ENCODE measurements around the gene ZNRF3.
"Not testable (repeated sequence)": the region's sequence is repeated elsewhere in the genome, so short reads cannot be mapped to it uniquely, and the experiment has no call there.

Gene ZNRF3

DNA sequence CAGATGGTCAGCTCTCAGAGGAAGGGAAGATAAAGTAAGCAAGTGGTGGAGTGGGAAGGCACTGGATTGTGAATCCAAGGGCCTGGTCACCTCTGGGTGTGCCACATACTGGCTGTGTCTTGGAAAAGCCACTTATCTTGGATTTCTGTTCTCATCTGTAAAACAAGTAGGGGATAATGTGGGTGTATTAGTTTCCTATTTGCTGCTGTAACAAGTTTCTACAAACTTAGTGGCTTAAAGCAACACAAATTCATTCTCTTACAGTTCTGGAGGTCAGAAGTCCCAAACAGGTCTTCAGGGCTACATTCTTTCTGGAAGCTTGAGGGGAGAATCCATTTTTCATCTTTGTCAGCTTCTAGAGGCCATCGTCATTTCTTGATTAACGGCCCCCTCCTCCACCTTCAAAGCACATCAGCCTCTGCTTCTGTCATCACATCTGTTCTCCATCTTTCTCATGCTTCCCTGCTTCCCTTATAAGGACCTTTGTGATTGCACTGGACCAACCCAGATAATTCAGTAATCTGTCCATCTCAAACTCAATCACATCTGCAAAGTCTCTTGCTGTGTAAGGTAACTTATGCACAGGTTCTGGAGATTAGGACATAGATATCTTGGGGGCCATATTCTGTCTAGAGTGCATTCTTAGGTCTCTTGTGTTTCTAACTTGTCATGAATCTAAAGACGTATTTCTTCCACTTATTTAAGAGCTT, 102.4 kb downstream of the ZNRF3 start:
- no peak for DNase-seq (ENCODE audit: low read depth)

DNA sequence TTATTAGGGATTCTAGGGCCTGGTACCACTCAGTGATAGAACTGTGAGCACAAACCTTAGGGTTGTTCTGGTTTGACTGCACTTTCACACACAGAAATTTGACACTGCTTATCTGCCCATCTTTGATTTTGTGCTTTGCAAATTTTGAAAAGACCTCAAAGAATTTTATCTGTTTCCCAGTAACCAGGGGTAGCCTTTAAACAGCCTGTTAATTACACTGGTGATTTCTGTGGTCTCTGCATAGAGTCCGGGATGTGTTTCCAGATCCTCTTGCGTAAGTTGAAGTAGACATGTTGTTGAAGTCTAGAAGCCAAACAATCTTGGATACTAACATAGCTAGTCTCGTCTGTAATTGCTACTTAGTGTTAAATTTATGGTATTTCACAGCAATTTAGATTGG, 103.0 kb downstream of the ZNRF3 start:
- no peak for DNase-seq (ENCODE audit: low read depth)

DNA sequence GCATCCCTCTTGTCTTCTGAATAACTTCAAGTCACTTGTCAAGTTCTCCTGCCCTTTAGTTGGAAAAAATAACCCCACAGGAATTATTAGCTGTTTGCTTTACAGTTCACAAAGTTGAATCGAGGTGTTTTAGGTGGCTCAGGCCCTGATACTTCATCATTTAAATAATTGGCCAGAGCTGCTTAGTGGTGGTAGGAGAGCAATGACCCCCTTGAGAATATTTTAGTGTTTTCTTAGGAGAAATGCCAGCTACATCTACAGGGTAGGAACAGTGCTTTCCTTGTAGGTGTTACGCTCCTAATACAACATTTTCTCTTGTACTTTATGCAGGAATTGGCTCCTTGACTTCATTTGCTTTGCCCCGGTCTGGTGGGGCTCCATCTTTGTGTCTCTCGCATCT, 105.1 kb downstream of the ZNRF3 start:
- no peak for DNase-seq (ENCODE audit: low read depth)

DNA sequence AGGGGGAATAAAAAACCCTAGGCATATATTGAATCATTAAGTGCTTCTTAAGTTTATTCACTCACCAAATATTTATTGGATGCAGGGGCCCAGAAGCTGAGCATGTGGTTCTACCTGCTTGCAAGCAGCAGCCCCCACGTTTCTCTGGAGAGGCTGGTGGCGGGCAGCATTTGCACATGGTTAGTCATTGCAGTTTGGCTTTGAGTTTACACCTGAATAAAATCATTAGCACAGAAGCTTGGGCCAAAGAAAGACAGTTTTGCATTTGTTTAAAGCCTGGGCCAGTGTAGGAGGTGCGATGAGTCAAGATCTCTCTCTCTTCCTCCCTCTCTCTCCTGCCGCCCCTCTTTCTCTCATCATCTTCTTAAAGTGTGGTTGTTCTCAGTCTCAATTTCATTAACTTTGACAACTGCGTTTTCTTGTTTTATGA, 105.7 kb downstream of the ZNRF3 start:
- no peak for DNase-seq (ENCODE audit: low read depth)

DNA sequence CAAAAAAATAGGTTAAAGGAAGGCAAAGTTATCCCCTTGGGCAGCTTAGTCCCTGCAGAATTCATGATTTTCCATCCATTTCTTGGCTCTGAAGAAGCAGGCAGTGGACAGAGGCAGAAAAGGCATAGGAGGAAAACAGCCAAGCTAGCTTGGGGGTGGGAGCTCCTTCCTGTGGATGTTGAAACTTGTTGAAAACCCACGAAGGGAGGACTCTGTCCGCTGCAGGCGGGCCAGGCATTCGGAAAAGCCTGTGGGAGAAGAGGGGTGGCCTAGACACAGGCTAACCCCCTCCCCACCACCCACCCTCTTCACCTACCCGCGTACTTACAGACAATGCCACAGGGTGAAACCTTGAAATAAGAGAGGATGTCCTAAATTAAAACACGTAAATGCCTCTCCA, 106.1 kb downstream of the ZNRF3 start:
- DNase-seq (ENCODE audit: low read depth): no peak

DNA sequence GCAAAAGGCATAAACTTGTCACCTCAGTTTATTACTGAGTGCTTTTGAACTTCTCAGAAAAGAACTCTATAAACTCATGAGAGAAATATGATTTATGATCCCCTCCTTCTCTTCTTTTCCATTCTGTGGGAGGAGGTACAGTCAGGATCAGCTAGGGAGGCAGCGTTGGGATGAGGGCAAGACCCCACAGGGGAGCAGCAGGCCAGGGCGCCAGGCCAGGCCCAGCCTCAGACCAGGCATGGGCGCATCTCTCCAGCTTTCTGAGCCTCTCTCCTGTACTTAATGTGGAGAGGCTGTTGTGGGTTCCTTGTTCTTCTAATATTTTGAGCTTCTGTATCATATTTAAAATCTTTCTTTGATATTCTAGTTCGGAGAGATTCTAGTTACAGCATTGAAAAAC, 106.5 kb downstream of the ZNRF3 start:
- DNase-seq (ENCODE audit: low read depth): no peak

DNA sequence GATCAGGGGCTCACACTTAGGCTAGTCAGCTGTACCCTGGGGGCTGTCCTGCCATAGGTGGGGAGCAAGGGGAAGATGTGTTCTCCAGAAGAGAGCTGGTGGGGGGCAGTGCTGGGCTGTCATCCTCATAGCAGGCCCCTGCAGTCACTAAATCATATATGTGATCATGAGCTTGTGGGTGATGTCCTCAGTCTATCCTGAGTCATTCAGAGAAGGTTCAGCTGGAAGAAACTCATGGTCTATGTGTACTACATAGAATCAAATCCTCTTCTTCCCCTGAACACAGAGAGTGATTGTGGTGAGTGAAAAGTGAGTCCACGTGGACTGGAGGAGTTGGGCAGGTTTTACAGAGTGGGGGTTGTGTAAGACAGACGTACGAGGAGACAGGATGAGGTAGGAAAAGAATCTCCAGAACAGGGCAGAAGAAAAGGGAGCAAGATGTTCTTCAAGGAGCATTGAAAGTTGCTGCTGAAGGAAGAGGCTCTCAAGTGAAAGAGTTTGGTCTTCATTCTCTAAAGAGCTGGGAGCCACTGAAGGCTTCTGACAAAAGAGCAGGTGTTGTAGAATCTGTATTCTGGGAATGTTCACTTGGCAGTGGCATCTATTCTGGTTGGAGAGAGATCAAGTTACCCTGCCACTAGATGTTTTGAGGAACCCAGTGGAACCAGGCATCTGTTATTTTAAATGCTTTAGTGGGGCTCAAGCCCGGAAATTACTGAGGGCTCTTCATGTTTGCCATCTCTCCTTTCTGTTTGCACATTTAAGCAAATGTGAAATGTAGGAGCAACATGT, 109.4 kb downstream of the ZNRF3 start:
- DNase-seq (ENCODE audit: low read depth): no peak

DNA sequence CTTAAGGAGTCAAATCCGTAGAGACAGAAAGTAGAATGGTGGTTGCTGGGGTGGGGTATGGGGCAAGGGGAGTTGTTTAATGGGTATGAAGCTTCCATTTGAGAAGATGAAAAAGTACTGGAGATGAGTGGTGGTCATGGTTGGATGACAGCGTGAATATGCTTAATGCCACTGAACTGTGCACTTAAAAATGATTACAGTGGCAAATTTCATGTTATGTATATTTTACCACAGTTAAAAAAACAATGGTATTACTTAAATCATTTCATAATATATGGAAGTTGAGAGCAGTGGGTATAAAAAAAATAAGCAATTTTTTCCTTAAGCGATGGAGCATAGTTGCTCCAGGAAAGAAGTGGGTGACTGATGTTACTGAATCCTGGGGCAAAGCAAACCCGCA, 111.2 kb downstream of the ZNRF3 start:
- no peak for DNase-seq (ENCODE audit: low read depth)

DNA sequence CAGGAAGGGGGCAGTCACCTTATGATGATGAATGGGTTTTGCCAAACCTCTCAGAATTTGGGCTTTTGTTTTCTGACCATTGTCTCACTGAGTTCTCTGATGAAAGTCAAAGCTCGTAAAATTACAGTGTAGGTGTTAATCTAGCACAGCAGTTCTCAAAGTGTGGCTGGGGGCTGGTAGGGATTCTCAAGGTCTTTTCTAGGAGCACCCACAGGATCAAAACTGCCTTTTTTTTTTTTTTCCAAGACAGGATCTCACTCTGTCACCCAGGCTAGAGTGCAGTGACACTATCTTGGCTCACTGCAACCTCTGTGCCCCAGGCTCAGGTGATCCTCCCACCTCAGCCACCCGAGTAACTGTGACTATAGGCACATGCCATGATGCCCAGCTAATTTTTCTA, 112.2 kb downstream of the ZNRF3 start:
- DNase-seq (ENCODE audit: low read depth): no peak

DNA sequence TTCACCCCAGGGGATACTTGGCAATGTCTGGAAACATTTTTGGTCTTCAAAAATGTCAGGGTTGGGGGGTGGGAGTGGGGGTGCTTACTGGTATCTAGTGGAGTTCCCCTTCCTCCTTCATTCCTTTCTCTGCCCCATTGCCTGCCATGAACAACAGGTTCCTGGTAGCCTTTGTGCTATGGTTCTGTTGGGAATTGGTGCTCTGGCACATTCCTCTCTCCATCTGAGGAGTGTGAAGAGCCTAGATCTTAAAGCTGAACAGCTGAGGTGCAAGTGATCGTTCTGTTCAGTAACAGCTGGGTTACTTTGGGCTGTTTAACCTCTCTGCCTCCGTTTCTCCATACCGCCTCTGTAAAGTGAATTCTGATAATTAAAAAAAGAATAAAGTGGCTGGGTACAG, 114.0 kb downstream of the ZNRF3 start:
- DNase-seq (ENCODE audit: low read depth): no peak

DNA sequence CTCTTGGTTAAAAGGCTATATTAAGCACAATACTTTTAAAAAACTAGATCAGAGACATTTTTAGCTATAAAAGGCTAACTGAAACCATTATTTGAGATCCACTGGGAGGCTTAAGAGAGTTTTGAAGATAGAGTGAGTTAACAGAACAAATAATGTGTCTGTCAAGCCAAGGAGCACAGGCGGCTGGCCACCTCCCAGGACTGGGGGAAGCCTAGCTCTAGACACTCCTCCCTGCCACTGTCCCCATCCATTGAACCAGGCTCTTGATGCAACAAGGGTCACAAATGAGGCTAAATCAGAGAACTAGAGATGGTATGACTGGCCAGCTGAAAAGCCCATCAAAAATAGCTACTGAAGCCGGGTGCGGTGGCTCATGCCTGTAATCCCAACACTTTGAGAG, 115.3 kb downstream of the ZNRF3 start:
- no peak for DNase-seq (ENCODE audit: low read depth)

DNA sequence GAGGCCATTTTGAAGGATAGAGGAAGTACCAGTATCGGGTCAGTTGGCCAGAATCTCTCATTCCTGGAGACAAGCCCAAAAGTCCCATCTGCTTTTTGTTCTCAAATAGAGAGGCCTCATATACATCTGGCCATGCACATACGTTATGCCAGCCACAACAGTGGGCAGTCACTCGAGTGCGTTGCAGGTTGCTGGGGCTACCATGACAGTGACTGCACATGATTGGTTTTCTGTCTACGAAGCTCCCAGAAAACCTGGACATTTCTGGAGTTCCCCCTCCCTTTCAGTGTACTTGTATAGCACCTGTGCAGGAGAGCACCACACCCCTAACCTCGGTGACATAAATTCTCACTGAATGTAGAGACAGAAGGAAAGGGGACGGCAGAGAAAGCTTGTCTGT, 116.1 kb downstream of the ZNRF3 start:
- DNase-seq (ENCODE audit: low read depth): no peak

DNA sequence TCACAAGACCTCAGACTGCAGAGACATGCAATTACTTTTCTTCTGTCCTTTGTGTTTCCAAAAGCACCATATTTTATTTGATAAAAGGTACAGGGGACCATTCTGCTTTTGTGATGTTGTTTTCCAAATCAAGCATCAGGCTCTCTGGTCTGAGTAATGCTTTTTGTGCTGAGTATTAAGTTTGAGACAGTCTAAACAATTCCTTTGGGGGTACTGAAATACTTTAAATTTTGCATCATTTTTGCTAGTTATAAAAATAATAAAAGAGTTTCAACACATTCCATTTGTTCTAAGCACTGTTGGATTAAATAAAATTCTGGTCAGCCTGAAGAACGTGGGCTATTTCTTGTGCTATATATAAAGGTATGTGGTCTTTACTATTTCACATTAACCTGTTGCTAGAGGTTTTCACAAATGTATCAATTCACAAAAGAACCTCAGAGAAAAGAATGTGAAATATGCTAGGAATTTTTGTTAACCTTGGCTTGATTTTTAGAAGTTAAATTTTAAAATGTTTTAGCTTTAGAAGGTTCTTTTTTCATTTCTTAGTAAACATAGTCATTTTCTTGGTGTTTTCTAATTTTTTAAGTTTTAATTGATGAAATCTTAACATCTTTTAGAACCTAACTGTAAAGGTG, 116.7 kb downstream of the ZNRF3 start:
- no peak for DNase-seq (ENCODE audit: low read depth)

DNA sequence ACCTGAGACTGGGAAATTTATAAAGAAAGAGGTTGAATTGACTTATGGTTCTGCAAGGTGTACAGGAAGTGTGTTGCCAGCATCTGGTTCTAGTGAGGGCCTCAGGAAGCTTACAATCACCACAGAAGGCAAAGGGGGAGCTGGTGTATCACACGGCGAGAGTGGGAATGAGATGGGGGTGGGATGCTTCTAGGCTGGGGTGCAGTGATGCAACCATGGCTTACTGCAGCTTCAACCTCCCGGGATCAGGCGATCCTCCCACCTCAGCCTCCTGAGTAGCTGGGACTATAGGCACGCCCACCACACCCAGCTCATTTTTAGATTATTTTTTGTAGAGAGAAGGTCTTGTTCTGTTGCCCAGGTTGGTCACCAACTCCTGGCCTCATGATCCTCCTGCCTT, 117.3 kb downstream of the ZNRF3 start:
- no peak for DNase-seq (ENCODE audit: low read depth)

DNA sequence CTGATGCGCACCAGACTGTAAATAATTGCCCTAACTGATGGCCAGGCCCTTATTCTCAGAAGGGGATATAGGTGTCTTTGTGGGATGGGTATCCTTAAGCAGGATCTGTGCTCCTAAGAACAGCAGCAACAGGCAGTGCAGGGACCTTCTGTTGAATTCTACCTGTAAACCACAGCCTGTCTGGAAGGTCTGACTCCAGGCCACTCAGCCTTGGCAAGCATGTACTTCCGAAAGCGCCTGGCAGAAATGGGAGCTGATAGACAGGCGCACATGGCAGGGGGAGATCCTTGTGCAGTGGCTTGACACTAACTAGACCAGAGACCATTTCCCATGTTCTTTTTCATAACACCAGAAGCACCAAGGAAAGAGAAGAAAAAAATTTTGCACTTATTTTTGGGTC, 119.2 kb downstream of the ZNRF3 start:
- no peak for DNase-seq (ENCODE audit: low read depth)

DNA sequence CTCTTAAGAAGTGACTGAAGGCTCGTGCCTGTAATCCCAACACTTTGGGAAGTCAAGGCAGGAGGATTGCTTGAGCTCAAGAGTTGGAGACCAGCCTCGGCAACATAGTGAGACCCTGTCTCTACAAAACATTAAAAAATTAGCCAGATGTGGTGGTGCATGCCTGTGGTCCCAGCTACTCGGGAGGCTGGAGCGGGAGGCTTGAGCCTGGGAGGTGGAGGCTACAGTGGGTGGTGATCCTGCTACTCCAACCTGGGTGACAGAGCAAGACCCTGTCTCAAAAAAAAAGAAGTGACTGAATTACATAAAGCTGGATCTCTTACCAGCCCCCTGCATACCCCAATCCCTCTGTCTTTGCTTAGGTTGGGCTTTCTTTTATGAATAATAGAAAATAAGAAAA, 120.2 kb downstream of the ZNRF3 start:
- DNase-seq (ENCODE audit: low read depth): no peak

DNA sequence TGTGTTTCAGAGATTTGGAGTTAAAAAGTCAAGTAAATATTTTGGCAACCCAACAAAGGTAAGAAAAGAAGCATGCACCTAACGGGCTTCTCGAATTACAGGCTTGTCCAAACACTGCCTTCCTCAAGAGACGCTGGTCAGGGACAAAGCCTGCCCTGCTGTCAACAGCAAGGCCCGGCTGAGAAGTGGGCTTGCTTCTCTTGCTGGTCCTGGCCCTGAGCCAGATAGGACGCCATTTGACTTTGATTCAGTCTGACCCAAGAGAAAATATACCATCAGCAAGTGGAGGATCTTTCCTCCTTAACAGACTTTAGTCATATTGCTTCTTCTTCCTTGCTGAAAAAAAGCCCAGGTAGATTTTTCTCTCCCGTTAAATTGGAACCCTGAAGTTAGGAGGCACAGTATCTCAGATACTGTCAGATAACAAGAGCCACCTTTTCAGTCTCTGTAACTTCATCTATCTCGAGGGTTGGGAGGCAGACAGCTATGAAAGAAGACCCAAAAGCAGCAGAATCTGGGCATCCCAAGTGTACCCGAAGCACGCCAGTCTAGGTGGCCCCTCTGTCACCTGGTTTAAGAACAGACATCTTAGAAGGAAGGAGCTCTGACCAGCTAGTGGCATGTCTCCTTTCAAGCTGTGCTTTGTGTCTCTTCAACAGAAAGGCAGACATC, 120.7 kb downstream of the ZNRF3 start:
- DNase-seq (ENCODE audit: low read depth): no peak

DNA sequence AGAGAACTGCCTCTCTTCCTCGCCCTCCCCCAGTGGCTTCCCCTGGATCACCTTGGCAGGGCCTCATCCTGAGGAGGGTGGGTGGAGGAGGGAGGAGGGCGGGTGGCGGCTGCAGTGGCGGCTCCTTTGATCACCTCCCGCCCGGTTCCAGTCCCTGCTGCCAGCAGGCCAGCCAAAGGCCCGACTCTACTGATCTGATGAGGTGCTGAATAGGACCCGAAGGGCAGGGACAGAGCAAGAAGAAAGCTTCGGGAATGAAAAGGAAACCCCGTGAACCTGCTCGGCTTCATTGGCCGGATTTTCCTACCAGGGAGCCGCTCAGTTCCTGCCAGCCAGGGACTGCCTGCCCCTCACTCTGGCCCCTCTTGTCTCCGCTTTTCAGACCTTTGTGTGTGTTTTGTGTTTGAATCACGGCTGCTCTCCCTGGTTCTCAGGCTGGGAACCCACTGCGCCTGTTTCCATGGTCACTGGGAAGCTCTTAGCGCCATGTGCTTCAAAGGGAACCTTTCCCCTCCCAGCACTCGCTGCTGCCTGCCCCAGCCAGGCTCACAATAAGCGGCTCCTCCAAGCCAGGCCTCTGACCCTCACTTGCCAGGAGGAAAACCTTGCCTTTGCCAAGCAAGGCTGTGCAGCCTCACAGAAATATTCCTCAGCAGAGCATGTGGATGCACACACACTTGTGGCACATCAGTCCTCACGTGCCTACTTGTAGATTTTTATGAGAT, 121.4 kb downstream of the ZNRF3 start:
- DNase-seq (ENCODE audit: low read depth): no peak

DNA sequence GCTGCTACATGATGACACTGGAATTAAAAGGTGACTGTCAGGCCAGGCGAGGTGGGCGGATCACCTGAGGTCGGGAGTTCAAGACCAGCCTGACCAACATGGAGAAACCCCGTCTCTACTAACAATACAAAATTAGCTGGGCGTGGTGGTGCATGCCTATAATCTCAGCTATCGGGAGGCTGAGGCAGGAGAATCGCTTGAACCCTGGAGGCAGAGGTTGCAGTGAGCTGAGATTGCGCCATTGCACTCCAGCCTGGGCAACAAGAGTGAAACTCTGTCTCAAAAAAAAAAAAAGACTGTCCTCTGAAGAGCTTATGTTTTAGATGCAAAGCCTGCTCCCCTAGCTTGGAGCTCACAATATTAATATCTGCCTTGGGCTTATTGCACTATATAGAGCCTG, 122.4 kb downstream of the ZNRF3 start:
- DNase-seq (ENCODE audit: low read depth): not testable (repeated sequence)

DNA sequence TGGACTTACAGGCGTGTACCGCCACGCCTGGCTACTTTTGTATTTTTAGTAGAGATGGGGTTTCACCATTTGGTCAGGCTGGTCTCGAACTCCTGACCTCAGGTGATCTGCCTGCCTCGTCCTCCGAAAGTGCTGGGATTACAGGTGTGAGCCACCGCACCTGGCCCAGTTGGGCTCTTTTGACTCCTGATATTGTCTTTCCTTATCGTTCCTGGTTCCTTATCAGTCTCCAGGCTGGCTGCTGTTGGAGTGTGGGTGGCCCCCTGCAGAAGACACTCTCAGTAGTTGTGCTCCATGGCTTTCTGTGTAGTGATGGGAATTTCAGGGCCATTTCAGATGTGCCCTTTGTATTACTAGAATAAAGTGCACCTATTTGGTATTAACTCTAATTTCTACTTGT, 123.0 kb downstream of the ZNRF3 start:
- no peak for DNase-seq (ENCODE audit: low read depth)

DNA sequence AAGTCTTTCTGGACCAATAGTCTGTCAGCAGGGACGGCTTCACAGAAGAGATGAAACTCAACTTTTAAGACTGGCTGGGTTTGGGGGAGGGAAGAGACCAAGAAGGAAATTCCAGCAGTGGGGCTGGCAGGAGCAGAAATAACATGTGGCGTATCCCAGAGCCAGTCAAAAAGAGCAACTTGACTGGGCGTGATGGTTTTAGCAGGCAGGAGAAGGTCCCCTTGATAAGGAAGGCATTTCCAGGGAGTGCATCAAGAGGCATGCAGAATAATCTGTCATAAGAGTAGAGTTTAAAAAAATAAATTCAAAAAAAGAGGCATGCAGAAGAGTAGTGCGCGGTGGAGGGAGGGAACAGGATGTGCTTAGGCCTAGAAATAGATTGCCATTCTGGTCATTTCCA, 125.8 kb downstream of the ZNRF3 start:
- no peak for DNase-seq (ENCODE audit: low read depth)

Data from stimulated activated CD8-positive, alpha-beta memory T cell treated with anti-CD3 and anti-CD28 coated beads, Interleukin-12 subunit alpha, Interleukin-12 subunit beta, amount 100 ng/mL, for 4 hours (primary cell).